ENCODE measurements around the gene PCDHGC3. TPM values are rescaled to one million over a fixed set of nuclear protein-coding genes. Genes with fewer than 3 reads are reported as not detected.

Gene PCDHGC3
- total RNA-seq, 1 donor, result 36.3 TPM

DNA sequence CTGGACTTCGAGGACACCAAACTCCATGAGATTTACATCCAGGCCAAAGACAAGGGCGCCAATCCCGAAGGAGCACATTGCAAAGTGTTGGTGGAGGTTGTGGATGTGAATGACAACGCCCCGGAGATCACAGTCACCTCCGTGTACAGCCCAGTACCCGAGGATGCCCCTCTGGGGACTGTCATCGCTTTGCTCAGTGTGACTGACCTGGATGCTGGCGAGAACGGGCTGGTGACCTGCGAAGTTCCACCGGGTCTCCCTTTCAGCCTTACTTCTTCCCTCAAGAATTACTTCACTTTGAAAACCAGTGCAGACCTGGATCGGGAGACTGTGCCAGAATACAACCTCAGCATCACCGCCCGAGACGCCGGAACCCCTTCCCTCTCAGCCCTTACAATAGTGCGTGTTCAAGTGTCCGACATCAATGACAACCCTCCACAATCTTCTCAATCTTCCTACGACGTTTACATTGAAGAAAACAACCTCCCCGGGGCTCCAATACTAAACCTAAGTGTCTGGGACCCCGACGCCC, 1.3 kb downstream of the PCDHGC3 start:
- no peak for DNase-seq (ENCODE audit: low read depth)
- TF ChIP-seq, protein P1, sequence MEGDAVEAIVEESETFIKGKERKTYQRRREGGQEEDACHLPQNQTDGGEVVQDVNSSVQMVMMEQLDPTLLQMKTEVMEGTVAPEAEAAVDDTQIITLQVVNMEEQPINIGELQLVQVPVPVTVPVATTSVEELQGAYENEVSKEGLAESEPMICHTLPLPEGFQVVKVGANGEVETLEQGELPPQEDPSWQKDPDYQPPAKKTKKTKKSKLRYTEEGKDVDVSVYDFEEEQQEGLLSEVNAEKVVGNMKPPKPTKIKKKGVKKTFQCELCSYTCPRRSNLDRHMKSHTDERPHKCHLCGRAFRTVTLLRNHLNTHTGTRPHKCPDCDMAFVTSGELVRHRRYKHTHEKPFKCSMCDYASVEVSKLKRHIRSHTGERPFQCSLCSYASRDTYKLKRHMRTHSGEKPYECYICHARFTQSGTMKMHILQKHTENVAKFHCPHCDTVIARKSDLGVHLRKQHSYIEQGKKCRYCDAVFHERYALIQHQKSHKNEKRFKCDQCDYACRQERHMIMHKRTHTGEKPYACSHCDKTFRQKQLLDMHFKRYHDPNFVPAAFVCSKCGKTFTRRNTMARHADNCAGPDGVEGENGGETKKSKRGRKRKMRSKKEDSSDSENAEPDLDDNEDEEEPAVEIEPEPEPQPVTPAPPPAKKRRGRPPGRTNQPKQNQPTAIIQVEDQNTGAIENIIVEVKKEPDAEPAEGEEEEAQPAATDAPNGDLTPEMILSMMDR (IDR thresholded peaks at IDR 0.05; ENCODE audit: insufficient read depth, low read depth, low read length), result no peak
- H3K4me3 ChIP-seq (ENCODE audit: low read depth, low read length), result peak overlapping the region; percentile 88

- no peak for DNase-seq (ENCODE audit: low read depth)
- H3K4me3 ChIP-seq (ENCODE audit: low read depth, low read length), result peak overlapping the region; percentile 88
- TF ChIP-seq, protein P1 (IDR thresholded peaks at IDR 0.05; ENCODE audit: insufficient read depth, low read depth, low read length), result no peak
Measured at GRCh38 chr5:141477815-141478214, 2.0 kb downstream of the PCDHGC3 start.

DNA sequence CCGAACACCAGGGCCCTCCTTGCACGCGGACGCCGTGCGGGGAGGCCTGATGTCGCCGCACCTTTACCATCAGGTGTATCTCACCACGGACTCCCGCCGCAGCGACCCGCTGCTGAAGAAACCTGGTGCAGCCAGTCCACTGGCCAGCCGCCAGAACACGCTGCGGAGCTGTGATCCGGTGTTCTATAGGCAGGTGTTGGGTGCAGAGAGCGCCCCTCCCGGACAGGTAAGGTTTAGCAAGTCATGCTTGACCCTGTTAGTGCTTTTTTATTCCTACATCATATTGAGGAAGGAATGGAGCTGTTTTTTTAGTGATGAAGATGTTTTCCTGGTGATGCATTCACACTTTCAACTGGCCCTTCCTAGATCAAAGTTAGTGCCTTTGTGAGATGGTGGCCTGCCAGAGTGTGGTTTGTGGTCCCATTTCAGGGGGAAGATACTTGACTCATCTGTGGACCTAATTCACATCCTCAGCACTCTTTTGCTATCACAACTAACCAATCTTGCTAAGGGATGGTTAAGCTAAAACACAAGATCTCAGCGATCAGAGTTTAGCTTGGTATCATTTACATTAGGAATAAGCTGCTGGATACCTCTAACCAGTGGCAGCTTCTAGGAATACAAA, 2.7 kb downstream of the PCDHGC3 start:
- no peak for DNase-seq (ENCODE audit: low read depth)
- TF ChIP-seq, protein P1 (IDR thresholded peaks at IDR 0.05; ENCODE audit: insufficient read depth, low read depth, low read length), result peak; percentile 14
- peak overlapping the region; percentile 88 for H3K4me3 ChIP-seq (ENCODE audit: low read depth, low read length)

DNA sequence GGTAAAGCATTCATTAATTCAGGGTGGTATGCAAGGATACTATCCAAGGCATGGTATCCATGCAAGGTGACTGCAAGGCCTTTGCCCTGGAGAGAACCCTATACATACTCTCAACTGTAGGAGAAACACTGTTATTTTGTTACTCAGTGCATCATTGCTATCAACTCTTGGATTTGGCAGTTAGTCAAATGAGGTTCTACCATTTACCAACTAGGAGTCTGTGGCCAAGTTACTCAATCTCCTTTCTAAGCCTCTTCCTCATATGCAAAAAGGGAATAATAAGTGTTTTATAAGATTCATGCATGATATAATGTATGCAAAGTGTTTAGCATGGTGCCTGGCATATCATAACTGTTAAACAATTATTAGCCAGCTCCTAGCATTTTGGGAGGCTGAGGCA, 4.0 kb downstream of the PCDHGC3 start:
- no peak overlapping the region for H3K4me3 ChIP-seq (ENCODE audit: low read depth, low read length)
- TF ChIP-seq, protein P1 (IDR thresholded peaks at IDR 0.05; ENCODE audit: insufficient read depth, low read depth, low read length), result no peak
- DNase-seq (ENCODE audit: low read depth), result no peak

GRCh38 chr5:141483902-141484301, 8.1 kb downstream of the PCDHGC3 start:
- DNase-seq (ENCODE audit: low read depth), result no peak
- no peak overlapping the region for H3K4me3 ChIP-seq (ENCODE audit: low read depth, low read length)
- TF ChIP-seq, protein P1 (IDR thresholded peaks at IDR 0.05; ENCODE audit: insufficient read depth, low read depth, low read length), result no peak

DNA sequence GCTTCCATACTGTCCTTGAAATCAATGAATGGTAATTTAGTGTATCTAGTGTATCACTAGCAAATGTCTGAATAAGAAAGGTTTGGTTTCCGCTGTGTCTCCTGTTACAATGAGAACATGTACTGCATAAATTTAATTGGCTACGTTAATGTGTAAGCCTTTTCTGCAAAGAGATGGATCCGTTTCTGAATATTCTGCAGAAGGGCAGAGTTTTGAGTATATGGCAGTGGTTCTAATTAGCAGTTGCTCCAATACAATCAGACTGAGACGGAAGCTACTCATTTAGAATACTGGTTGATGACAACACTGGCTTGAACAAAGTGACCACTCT, 8.5 kb downstream of the PCDHGC3 start:
- TF ChIP-seq, protein P1 (IDR thresholded peaks at IDR 0.05; ENCODE audit: insufficient read depth, low read depth, low read length), result no peak
- peak overlapping the region; percentile 41 for H3K4me3 ChIP-seq (ENCODE audit: low read depth, low read length)
- DNase-seq (ENCODE audit: low read depth), result no peak
